HepG2 (cell line): ENCODE results near the gene DNAJC18. TPM values are rescaled to one million over a fixed set of nuclear protein-coding genes. Genes with fewer than 3 reads are reported as not detected.
A peak's percentile ranks its signal among the peaks of the same experiment; 100 is the strongest.

Experiments used
- ATAC-seq: fragments of 200-7000 bp; cut with Tn5 transposase; 3 replicates; pipeline ENCODE4 v1.9.1; 2020; ENCODE audit warnings: mild to moderate bottlenecking, moderate library complexity
- BruUV-seq: library from RNA; stranded (reverse); fragments of 400-500 nt; replicated peaks from 2 replicates; lab custom pipeline; 2021; lab: Mats Ljungman, UMichigan
- CTCF ChIA-PET: fragments of 300-600 bp; formaldehyde crosslinking; extraction: SDS; loops from one replicate; lab custom pipeline; 2021; ENCODE audit warnings: low total read pairs, inconsistent platforms, low intra/inter-chr PET ratio; lab: Yijun Ruan, JAX
- POLR2A ChIA-PET: fragments of 350-600 bp; sonication (Branson Sonifier 250); formaldehyde crosslinking; loops from one replicate; lab custom pipeline; 2020; ENCODE audit warnings: antibody characterized with exemption, inconsistent platforms; lab: Yijun Ruan, JAX
- DNase-seq: peaks from one replicate; pipeline ENCODE4 v3.0.0-alpha.2; 2015; ENCODE audit warnings: low spot score
- FAIRE-seq: peaks from 3 replicates; lab custom pipeline; 2011; peaks lifted over from hg19 to GRCh38; lab: Jason Lieb, UNC
- H2AFZ ChIP-seq: one replicate; pipeline ENCODE4 v1.6.1; 2011; ENCODE audit warnings: low read length, inconsistent platforms
- H3K27ac ChIP-seq: fragments of 300-600 bp; 3 replicates; pipeline ENCODE4 v1.8.0; 2011; ENCODE audit warnings: mixed run types, mild to moderate bottlenecking, mixed read lengths, low read length, inconsistent platforms; ENCODE audit not compliant: insufficient read depth; ENCODE audit errors: extremely low read length
- H3K27me3 ChIP-seq, 2 experiments: fragments of 200-600 bp in 1 of 2; 2 replicates in 1 of 2; 3 replicates in 1 of 2; pipeline versions ENCODE4 v1.6.0 to v1.8.0; 2011; ENCODE audit warnings: low read length in 2 of 2, mild to moderate bottlenecking in 2 of 2, moderate library complexity in 2 of 2, inconsistent platforms in 1 of 2; ENCODE audit not compliant: insufficient read depth in 2 of 2, control insufficient read depth in 1 of 2
- H3K36me3 ChIP-seq, 2 experiments: fragments of 200-600 bp in 1 of 2; replicated peaks in 1 of 2; 2 replicates in 1 of 2; 3 replicates in 1 of 2; pipeline versions ENCODE4 v1.5.1 to v1.8.0; 2011; ENCODE audit warnings: low read length in 2 of 2, inconsistent platforms in 1 of 2; ENCODE audit not compliant: insufficient read depth in 2 of 2, control insufficient read depth in 1 of 2
- H3K4me1 ChIP-seq: 2 replicates; pipeline ENCODE4 v1.5.1; 2012; ENCODE audit warnings: low read length, inconsistent platforms; ENCODE audit not compliant: insufficient read depth
- H3K4me2 ChIP-seq: 2 replicates; pipeline ENCODE4 v1.6.0; 2011; ENCODE audit warnings: low read depth, low read length, inconsistent platforms
- H3K4me3 ChIP-seq, 3 experiments: fragments of 200-600 bp in 1 of 3; sonication (generic), shearing (Covaris generic) in 1 of 3; replicated peaks in 1 of 3; 2 replicates each; pipeline ENCODE4 v1.5.1; 2011 to 2016; ENCODE audit warnings: low read length in 3 of 3, inconsistent platforms in 2 of 3, low read depth in 2 of 3, mild to moderate bottlenecking in 2 of 3, control low read depth in 1 of 3, mixed read lengths in 1 of 3; ENCODE audit not compliant: insufficient read depth in 1 of 3
- H3K79me2 ChIP-seq: one replicate; pipeline ENCODE4 v1.6.1; 2011; ENCODE audit warnings: low read length, inconsistent platforms; ENCODE audit not compliant: insufficient read depth
- H3K9ac ChIP-seq: 2 replicates; pipeline ENCODE4 v1.6.0; 2011; ENCODE audit warnings: mild to moderate bottlenecking, low read depth, low read length, inconsistent platforms; ENCODE audit not compliant: insufficient read depth
- H3K9me3 ChIP-seq: 2 replicates; pipeline ENCODE4 v1.5.1; 2012; ENCODE audit warnings: mild to moderate bottlenecking, low read length
- H4K20me1 ChIP-seq: 2 replicates; pipeline ENCODE4 v1.6.0; 2011; ENCODE audit warnings: inconsistent platforms, mild to moderate bottlenecking, low read length, moderate library complexity; ENCODE audit not compliant: insufficient read depth
- FOXA1 ChIP-seq, 2 experiments: fragments of 450-650 bp in 1 of 2; sonication (generic) in 1 of 2; formaldehyde crosslinking in 1 of 2; IDR thresholded peaks; 2 replicates each; pipeline versions ENCODE4 v1.4.0 to v1.6.1; 2016 to 2020; ENCODE audit warnings: missing genetic modification reagents in 1 of 2
- FOXA3 ChIP-seq: IDR thresholded peaks from 2 replicates; pipeline ENCODE4 v1.6.1; 2016; ENCODE audit warnings: missing genetic modification reagents, missing compliant biosample characterization
- NR2F6 ChIP-seq, 2 experiments: IDR thresholded peaks; 2 replicates each; pipeline ENCODE4 v1.6.1; 2016; ENCODE audit warnings: antibody characterized with exemption in 1 of 2, mild to moderate bottlenecking in 1 of 2
- SAP130 ChIP-seq: IDR thresholded peaks from 2 replicates; pipeline ENCODE4 v1.6.1; 2016; ENCODE audit warnings: low read depth
- SOX13 ChIP-seq, 3 experiments: fragments of 450-650 bp in 1 of 3; sonication (generic) in 1 of 3; formaldehyde crosslinking in 1 of 3; IDR thresholded peaks in 2 of 3; conservative IDR thresholded peaks in 1 of 3; 2 replicates each; pipeline versions ENCODE4 v1.5.0 to v1.6.1; 2016 to 2020; ENCODE audit warnings: antibody characterized with exemption in 1 of 3, mild to moderate bottlenecking in 1 of 3, missing compliant biosample characterization in 1 of 3, missing genetic modification reagents in 1 of 3, moderate library complexity in 1 of 3
- SOX5 ChIP-seq: IDR thresholded peaks from 2 replicates; pipeline ENCODE4 v1.6.1; 2016; ENCODE audit warnings: borderline replicate concordance
- ZNF44 ChIP-seq: sonication (generic); formaldehyde crosslinking; IDR thresholded peaks from 2 replicates; pipeline ENCODE4 v1.5.1; 2020; ENCODE audit warnings: mild to moderate bottlenecking, missing genetic modification reagents
- WGBS: methylation state at CpG from one replicate; pipeline ENCODE4 v1.1.6; 2017; ENCODE audit warnings: low lambda C conversion rate; 5-methylcytosine and 5-hydroxymethylcytosine counted together
- in situ Hi-C: cut with HindIII; loops from 2 replicates; pipeline ENCODE4 v1.10.0; 2017; ENCODE audit warnings: low pct_unique_long_range_greater_than_20kb; ENCODE audit not compliant: extremely low pct_ligation_motif_present
- intact Hi-C: fragments of 100-400 bp; cut with micrococcal nuclease; formaldehyde crosslinking; loops from one replicate; pipeline ENCODE4 v1.10.0; 2022; ENCODE audit not compliant: unreplicated experiment
- polyA plus RNA-seq, 8 experiments: library from polyadenylated mRNA; depleted of rRNA in 3 of 8; stranded (reverse) in 7 of 8; unstranded in 1 of 8; fragments of >200 nt; fragmentation: Illumina TruSeq in 4 of 8; extraction: Trizol in 4 of 8; gene quantifications; 2 replicates each; pipeline versions ENCODE4 v1.2.1 to v1.2.3, GENCODE V29; 2011 to 2016; ENCODE audit warnings: low read depth in 4 of 8, missing spikeins in 1 of 8, mixed read lengths in 1 of 8; ENCODE audit not compliant: insufficient read depth in 1 of 8
- total RNA-seq, 5 experiments: library from RNA; depleted of rRNA; stranded (reverse); fragments of >200 nt; fragmentation: Illumina TruSeq; extraction: Trizol; gene quantifications; 2 replicates each; pipeline ENCODE4 v1.2.3, GENCODE V29; 2016; ENCODE audit warnings: low read depth in 1 of 5
- TF ChIP-seq, protein P1 (sequence below): sonication (generic); formaldehyde crosslinking; IDR thresholded peaks from one replicate; pipeline ENCODE4 v1.5.1; 2020; ENCODE audit warnings: mild to moderate bottlenecking, missing genetic modification reagents; ENCODE audit errors: not compliant biosample characterization
- TF ChIP-seq, protein P2 (sequence below): sonication (generic); formaldehyde crosslinking; IDR thresholded peaks from 2 replicates; pipeline ENCODE4 v1.5.1; 2020; ENCODE audit warnings: mild to moderate bottlenecking, missing genetic modification reagents, moderate library complexity

DNAJC18 gene
- total and polyA plus RNA-seq, 2 of the 13 experiments (the other 11 are each of a cell fraction or from before 2014, with no cell fraction given): 6.5 to 6.6 TPM

DNA sequence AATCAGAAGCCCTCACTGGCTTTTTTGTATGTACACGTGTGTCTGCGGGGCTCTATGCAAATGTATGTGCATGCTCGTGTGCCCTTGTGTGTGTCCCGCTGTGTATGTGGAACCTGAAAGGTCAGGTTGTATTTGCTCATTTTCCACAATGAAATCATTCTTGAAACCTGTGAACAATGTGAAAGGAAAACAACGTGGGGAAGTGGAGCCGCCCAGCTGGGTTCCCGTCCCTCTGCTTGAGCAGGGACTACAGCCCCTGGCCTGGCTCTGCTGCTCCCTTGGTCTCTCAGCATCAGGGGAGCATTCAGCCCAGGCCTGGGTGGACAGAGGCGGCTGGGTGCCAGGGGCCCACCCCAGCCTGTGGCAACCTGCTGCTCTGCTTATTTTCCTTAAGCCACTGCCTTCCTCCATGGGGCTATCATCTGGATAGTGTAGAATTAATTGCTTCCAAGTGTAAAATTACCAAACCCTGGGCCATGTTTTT, 20.2 kb upstream of the DNAJC18 start:
- in situ Hi-C loops (no loop called here), intact Hi-C loops (no loop called here)
- Histone ChIP-seq H3K9me3 (no peaks in the 10 kb centered on the region), H3K27me3 (peaks cover 8 to 40% of the 10 kb centered on the region in 2 experiments), H3K4me3 (peak overlapping the region in 1 of 3 experiments; percentile 37; a peak in 1 of 6 replicates), H3K27ac (no peak overlapping the region), H3K79me2 (no peaks in the 10 kb centered on the region), H3K4me1 (peaks cover 41% of the 10 kb centered on the region), H3K9ac (no peak overlapping the region), H4K20me1 (no peaks in the 10 kb centered on the region), H3K4me2 (peak overlapping the region; percentile 59), H2AFZ (no peak overlapping the region), H3K36me3 (no peaks in the 10 kb centered on the region)
- no TSS peak for BruUV-seq
- FAIRE-seq (no peak), DNase-seq (peak; percentile 52), ATAC-seq (peak; percentile 50)
- ChIA-PET POLR2A (interaction anchor here (0.9 to 1.0 kb wide), 3 partner anchors 20 to 102 kb away, joined by 3 to 5 read pairs (median 4); partner anchors contain the start of genes DNAJC18 and UBE2D2), CTCF (no interaction called here)
- 3% methylated on average over 7 of the region's 8 CpGs for WGBS
- TF ChIP-seq SOX13 (IDR thresholded peaks at IDR 0.05) (no peak), SOX13 (CRISPR knock-in tag; conservative IDR thresholded peaks at IDR 0.05 in 1 of 2, IDR thresholded peaks at IDR 0.05 in 1 of 2) (peak in 1 of 2 experiments; percentile 60; a peak in 2 of 4 replicates), NR2F6 (IDR thresholded peaks at IDR 0.05) (no peak), NR2F6 (CRISPR knock-in tag; IDR thresholded peaks at IDR 0.05) (peak; percentile 23; the same call in 1 of the 2 replicates), FOXA3 (peak; percentile 13; the same call in 1 of the 2 replicates), ZNF44 (CRISPR knock-in tag) (no peak), SAP130 (CRISPR knock-in tag) (peak; percentile 49), FOXA1 (IDR thresholded peaks at IDR 0.05) (no peak), FOXA1 (CRISPR knock-in tag; IDR thresholded peaks at IDR 0.05) (0 out of 2 replicates have a peak, but pooled peaks have one; percentile 22), SOX5 (CRISPR knock-in tag) (peak; percentile 50; the same call in 1 of the 2 replicates)
- TF ChIP-seq, protein P1, sequence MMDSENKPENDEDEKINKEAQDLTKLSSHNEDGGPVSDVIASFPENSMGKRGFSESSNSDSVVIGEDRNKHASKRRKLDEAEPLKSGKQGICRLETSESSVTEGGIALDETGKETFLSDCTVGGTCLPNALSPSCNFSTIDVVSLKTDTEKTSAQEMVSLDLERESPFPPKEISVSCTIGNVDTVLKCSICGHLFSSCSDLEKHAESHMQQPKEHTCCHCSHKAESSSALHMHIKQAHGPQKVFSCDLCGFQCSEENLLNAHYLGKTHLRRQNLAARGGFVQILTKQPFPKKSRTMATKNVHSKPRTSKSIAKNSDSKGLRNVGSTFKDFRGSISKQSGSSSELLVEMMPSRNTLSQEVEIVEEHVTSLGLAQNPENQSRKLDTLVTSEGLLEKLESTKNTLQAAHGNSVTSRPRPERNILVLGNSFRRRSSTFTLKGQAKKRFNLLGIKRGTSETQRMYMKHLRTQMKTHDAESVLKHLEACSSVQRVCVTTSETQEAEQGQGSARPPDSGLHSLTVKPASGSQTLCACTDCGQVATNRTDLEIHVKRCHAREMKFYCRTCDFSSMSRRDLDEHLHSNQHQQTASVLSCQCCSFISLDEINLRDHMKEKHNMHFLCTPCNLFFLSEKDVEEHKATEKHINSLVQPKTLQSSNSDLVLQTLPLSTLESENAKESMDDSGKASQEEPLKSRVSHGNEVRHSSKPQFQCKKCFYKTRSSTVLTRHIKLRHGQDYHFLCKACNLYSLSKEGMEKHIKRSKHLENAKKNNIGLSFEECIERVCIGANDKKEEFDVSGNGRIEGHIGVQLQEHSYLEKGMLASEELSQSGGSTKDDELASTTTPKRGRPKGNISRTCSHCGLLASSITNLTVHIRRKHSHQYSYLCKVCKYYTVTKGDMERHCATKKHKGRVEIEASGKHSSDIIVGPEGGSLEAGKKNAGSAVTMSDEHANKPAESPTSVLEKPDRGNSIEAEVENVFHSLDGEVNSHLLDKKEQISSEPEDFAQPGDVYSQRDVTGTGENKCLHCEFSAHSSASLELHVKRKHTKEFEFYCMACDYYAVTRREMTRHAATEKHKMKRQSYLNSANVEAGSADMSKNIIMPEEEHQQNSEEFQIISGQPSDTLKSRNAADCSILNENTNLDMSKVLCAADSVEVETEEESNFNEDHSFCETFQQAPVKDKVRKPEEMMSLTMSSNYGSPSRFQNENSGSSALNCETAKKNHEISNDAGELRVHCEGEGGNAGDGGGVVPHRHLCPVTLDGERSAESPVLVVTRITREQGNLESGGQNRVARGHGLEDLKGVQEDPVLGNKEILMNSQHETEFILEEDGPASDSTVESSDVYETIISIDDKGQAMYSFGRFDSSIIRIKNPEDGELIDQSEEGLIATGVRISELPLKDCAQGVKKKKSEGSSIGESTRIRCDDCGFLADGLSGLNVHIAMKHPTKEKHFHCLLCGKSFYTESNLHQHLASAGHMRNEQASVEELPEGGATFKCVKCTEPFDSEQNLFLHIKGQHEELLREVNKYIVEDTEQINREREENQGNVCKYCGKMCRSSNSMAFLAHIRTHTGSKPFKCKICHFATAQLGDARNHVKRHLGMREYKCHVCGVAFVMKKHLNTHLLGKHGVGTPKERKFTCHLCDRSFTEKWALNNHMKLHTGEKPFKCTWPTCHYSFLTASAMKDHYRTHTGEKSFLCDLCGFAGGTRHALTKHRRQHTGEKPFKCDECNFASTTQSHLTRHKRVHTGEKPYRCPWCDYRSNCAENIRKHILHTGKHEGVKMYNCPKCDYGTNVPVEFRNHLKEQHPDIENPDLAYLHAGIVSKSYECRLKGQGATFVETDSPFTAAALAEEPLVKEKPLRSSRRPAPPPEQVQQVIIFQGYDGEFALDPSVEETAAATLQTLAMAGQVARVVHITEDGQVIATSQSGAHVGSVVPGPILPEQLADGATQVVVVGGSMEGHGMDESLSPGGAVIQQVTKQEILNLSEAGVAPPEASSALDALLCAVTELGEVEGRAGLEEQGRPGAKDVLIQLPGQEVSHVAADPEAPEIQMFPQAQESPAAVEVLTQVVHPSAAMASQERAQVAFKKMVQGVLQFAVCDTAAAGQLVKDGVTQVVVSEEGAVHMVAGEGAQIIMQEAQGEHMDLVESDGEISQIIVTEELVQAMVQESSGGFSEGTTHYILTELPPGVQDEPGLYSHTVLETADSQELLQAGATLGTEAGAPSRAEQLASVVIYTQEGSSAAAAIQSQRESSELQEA (CRISPR knock-in tag): no peak
- TF ChIP-seq, protein P2, sequence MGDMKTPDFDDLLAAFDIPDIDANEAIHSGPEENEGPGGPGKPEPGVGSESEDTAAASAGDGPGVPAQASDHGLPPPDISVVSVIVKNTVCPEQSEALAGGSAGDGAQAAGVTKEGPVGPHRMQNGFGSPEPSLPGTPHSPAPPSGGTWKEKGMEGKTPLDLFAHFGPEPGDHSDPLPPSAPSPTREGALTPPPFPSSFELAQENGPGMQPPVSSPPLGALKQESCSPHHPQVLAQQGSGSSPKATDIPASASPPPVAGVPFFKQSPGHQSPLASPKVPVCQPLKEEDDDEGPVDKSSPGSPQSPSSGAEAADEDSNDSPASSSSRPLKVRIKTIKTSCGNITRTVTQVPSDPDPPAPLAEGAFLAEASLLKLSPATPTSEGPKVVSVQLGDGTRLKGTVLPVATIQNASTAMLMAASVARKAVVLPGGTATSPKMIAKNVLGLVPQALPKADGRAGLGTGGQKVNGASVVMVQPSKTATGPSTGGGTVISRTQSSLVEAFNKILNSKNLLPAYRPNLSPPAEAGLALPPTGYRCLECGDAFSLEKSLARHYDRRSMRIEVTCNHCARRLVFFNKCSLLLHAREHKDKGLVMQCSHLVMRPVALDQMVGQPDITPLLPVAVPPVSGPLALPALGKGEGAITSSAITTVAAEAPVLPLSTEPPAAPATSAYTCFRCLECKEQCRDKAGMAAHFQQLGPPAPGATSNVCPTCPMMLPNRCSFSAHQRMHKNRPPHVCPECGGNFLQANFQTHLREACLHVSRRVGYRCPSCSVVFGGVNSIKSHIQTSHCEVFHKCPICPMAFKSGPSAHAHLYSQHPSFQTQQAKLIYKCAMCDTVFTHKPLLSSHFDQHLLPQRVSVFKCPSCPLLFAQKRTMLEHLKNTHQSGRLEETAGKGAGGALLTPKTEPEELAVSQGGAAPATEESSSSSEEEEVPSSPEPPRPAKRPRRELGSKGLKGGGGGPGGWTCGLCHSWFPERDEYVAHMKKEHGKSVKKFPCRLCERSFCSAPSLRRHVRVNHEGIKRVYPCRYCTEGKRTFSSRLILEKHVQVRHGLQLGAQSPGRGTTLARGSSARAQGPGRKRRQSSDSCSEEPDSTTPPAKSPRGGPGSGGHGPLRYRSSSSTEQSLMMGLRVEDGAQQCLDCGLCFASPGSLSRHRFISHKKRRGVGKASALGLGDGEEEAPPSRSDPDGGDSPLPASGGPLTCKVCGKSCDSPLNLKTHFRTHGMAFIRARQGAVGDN: 0 out of 2 replicates have a peak, but pooled peaks have one; percentile 11
